Measurements from ENCODE around the gene SLC17A2.

SLC17A2 gene

DNA sequence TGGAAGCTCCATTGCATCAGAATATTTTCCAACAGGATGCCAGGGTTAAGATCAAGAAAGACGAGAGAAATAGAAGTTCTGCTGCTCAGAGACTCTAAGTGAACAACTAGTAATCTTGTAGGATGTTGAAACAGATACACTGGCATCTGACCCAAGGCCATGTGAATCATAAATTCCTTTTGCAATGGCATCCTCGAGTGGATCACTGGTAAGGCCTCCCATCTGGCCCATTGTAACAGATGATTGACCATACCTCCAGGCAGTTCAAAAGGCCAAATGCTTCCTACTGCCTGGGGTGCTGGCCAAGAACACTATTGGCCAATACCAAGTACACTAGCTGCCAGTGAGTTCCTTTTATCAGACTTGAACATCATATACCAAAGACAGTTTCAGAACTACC lies 46.5 kb downstream of the SLC17A2 start:
- TF ChIP-seq, protein P1, sequence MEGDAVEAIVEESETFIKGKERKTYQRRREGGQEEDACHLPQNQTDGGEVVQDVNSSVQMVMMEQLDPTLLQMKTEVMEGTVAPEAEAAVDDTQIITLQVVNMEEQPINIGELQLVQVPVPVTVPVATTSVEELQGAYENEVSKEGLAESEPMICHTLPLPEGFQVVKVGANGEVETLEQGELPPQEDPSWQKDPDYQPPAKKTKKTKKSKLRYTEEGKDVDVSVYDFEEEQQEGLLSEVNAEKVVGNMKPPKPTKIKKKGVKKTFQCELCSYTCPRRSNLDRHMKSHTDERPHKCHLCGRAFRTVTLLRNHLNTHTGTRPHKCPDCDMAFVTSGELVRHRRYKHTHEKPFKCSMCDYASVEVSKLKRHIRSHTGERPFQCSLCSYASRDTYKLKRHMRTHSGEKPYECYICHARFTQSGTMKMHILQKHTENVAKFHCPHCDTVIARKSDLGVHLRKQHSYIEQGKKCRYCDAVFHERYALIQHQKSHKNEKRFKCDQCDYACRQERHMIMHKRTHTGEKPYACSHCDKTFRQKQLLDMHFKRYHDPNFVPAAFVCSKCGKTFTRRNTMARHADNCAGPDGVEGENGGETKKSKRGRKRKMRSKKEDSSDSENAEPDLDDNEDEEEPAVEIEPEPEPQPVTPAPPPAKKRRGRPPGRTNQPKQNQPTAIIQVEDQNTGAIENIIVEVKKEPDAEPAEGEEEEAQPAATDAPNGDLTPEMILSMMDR (IDR thresholded peaks at IDR 0.05; ENCODE audit: low read depth, low read length, missing control alignments), result no peak
- Histone ChIP-seq H3K27ac (no peak overlapping the region), H3K27me3 (replicated peaks) (no peaks in the 10 kb centered on the region), H3K4me3 (ENCODE audit: low read depth, low read length) (no peak overlapping the region), H3K36me3 (replicated peaks) (no peaks in the 10 kb centered on the region)
- in situ Hi-C loops (cut with HindIII; ENCODE audit: low pct_ligation_motif_present, low sequenced_read_pairs), result no loop called here
- DNase-seq, result no peak

DNA sequence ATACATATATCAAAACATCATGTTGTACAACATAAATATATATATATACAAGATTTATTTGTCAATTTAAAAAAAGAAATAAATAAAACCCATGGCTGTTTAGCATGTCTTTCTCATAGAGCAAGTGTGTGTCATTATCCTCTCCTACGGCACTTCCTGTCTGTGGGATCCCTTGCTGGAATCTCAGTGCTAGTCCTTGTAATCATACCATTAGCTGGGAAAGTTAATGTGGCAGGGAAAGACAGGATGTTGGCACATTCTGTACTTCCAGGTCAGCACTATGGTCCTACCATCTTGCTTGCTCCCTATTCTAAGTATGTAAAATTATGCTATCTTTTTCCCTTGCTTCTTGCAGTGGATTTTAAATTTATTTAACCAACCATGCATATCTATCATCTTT lies 47.0 kb downstream of the SLC17A2 start:
- no peak for DNase-seq
- H3K27me3 ChIP-seq (replicated peaks), result no peaks in the 10 kb centered on the region
- in situ Hi-C loops (cut with HindIII; ENCODE audit: low pct_ligation_motif_present, low sequenced_read_pairs), result no loop called here
- no peak overlapping the region for H3K27ac ChIP-seq
- H3K4me3 ChIP-seq (ENCODE audit: low read depth, low read length), result no peak overlapping the region
- H3K36me3 ChIP-seq (replicated peaks), result no peaks in the 10 kb centered on the region
- TF ChIP-seq, protein P1 (IDR thresholded peaks at IDR 0.05; ENCODE audit: low read depth, low read length, missing control alignments), result no peak

DNA sequence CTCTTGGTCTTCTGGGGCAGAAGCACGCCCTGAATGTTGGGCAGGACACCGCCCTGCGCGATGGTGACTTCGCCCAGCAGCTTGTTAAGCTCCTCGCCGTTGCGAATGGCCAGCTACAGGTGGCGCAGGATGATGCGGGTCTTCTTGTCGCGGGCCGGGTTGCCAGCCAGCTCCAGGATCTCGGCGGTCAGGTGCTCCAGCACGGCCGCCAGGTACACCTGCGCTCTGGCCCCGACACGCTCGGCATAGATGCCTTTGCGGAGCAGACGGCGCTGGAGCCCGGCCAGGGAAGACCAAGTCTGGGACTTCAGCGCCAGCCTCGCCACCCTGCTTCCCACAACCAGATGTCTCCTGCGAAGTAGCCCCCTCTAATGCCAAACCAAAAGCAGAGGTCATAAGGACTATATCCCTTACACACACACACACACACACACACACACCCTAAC lies 48.4 kb downstream of the SLC17A2 start:
- H3K27me3 ChIP-seq (replicated peaks), result no peaks in the 10 kb centered on the region
- H3K4me3 ChIP-seq (ENCODE audit: low read depth, low read length), result no peak overlapping the region
- H3K27ac ChIP-seq, result no peak overlapping the region
- H3K36me3 ChIP-seq (replicated peaks), result no peaks in the 10 kb centered on the region
- no peak for DNase-seq
- TF ChIP-seq, protein P1 (IDR thresholded peaks at IDR 0.05; ENCODE audit: low read depth, low read length, missing control alignments), result no peak
- in situ Hi-C loops (cut with HindIII; ENCODE audit: low pct_ligation_motif_present, low sequenced_read_pairs), result no loop called here

DNA sequence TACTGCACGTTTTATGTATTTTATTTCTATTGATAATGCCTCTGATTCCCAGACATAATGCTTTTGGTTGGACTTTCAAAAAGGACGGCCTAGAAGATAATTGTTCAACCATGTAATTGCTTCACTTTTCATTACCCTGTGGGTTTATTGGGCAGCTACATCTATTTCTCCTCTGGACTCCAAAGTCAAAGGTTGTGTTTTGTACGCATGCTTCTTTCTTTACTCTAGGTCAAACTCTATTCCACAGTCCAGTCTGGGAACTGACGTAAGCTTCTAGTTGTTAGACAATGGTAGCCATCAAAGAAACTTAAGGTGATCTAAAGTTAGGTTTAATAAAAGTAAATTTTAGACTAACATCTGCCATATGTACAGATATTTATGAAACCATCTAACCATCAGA lies 49.9 kb downstream of the SLC17A2 start:
- Histone ChIP-seq H3K36me3 (replicated peaks) (no peaks in the 10 kb centered on the region), H3K4me3 (ENCODE audit: low read depth, low read length) (no peak overlapping the region), H3K27ac (no peak overlapping the region), H3K27me3 (replicated peaks) (no peaks in the 10 kb centered on the region)
- in situ Hi-C loops (cut with HindIII; ENCODE audit: low pct_ligation_motif_present, low sequenced_read_pairs), result no loop called here
- TF ChIP-seq, protein P1 (IDR thresholded peaks at IDR 0.05; ENCODE audit: low read depth, low read length, missing control alignments), result no peak
- no peak for DNase-seq

DNA sequence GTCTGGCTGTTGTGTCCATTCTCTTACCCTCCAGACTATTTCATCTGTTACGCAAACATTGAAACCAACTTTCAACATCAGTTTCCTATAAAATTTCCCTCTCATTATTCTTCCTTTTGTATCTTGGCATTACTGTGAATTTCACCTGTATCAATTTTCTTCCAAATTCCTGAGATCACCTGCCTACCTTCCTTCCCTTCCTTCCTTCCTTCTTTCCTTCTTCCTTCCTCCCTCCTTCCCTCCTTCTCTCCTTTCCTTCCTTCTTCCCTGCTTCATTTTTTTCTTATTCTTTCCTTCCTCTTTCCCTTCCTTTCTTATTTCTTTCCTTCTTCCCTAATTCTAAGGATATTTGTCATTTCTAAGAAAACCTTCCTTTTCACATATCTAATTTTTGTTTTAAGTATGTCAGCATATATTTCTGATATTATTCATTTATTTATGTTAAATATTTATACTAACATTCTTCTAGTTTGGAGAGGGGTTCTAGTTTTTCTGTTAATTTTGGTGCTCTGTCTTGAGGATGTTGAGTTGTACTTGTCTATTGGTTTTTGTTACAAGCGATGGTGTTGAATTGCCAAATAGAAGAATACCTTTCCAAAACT lies 51.7 kb downstream of the SLC17A2 start:
- in situ Hi-C loops (cut with HindIII; ENCODE audit: low pct_ligation_motif_present, low sequenced_read_pairs), result no loop called here
- H3K4me3 ChIP-seq (ENCODE audit: low read depth, low read length), result no peak overlapping the region
- no peaks in the 10 kb centered on the region for H3K27me3 ChIP-seq (replicated peaks)
- TF ChIP-seq, protein P1 (IDR thresholded peaks at IDR 0.05; ENCODE audit: low read depth, low read length, missing control alignments), result no peak
- no peak for DNase-seq
- H3K27ac ChIP-seq, result no peak overlapping the region
- H3K36me3 ChIP-seq (replicated peaks), result no peaks in the 10 kb centered on the region

Measured in brain microvascular endothelial cell (primary cell).